Endothelial cell of umbilical vein (primary cell): ENCODE measurements around the gene UBASH3B.

Experiments used
- MYC ChIP-seq: IDR thresholded peaks from one replicate; pipeline ENCODE4 v1.6.1; 2011; ENCODE audit warnings: mild to moderate bottlenecking, low read depth, low read length
- POLR2A ChIP-seq: IDR thresholded peaks from 2 replicates; pipeline ENCODE4 v1.6.1; 2012; ENCODE audit warnings: low read depth, mild to moderate bottlenecking, control low read depth, low read length
- POLR2AphosphoS5 ChIP-seq: IDR thresholded peaks from 2 replicates; pipeline ENCODE4 v1.6.1; 2012; ENCODE audit warnings: low read depth, mild to moderate bottlenecking, control low read depth, low read length, moderate library complexity; ENCODE audit not compliant: insufficient read depth
- TF ChIP-seq, protein P1 (sequence below), 2 donors: IDR thresholded peaks; 1 replicate in 1 of 2; 2 replicates in 1 of 2; pipeline ENCODE4 v1.5.1; 2011; ENCODE audit warnings: low read length in 2 of 2, mild to moderate bottlenecking in 2 of 2, moderate library complexity in 2 of 2, control low read depth in 1 of 2, inconsistent platforms in 1 of 2, low read depth in 1 of 2; ENCODE audit not compliant: insufficient read depth in 1 of 2; ENCODE audit errors: extremely low read depth in 1 of 2

DNA sequence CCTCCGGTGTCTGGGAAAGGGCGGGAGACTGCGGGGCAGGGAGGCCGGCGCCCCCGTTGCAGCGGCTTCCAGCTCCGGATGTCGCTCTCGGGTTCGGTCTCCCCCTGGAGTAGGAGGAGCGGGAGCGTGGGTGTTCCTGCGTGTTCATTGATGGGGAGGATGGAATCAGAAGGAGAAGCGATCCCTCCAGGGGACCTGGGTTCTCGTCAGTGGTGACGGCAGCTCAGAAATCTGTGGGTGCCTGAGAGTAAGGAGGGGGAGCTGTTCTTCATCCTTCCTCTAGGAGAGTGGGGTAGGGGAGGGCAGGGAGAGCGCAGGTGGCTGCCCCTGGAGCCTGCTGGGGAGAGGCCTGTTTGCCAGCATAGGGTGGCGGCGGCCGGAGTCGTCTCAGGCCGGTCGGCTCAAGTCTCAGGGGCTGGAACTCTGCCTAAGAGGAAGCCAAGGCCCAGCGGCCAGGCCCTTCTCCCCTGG lies 1.1 kb downstream of the UBASH3B start:
- TF ChIP-seq, protein P1, sequence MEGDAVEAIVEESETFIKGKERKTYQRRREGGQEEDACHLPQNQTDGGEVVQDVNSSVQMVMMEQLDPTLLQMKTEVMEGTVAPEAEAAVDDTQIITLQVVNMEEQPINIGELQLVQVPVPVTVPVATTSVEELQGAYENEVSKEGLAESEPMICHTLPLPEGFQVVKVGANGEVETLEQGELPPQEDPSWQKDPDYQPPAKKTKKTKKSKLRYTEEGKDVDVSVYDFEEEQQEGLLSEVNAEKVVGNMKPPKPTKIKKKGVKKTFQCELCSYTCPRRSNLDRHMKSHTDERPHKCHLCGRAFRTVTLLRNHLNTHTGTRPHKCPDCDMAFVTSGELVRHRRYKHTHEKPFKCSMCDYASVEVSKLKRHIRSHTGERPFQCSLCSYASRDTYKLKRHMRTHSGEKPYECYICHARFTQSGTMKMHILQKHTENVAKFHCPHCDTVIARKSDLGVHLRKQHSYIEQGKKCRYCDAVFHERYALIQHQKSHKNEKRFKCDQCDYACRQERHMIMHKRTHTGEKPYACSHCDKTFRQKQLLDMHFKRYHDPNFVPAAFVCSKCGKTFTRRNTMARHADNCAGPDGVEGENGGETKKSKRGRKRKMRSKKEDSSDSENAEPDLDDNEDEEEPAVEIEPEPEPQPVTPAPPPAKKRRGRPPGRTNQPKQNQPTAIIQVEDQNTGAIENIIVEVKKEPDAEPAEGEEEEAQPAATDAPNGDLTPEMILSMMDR (IDR thresholded peaks at IDR 0.05; ENCODE audit: extremely low read depth in 1 of 2, insufficient read depth in 1 of 2, low read depth in 1 of 2, low read length in 2 of 2): no peak
- TF ChIP-seq POLR2A (no peak), MYC (no peak), POLR2AphosphoS5 (no peak)
